Ascending aorta (tissue), 2 donors: ENCODE results near the gene SNX18. TPM values are rescaled to one million over a fixed set of nuclear protein-coding genes. Genes with fewer than 3 reads are reported as not detected.

Experiments
- DNase-seq, 2 donors: peaks; one replicate each; pipeline ENCODE4 v3.0.0-alpha.2; 2019; ENCODE audit warnings: low spot score in 2 of 2
- H3K27ac ChIP-seq, 2 donors: fragments of 200-600 bp; sonication (generic); one replicate each; pipeline ENCODE4 v1.5.1; 2016 to 2017; ENCODE audit warnings: mild to moderate bottlenecking in 1 of 2
- H3K27me3 ChIP-seq: fragments of 200-600 bp; sonication (generic); one replicate; pipeline ENCODE4 v1.5.1; 2017
- H3K36me3 ChIP-seq, 2 donors: fragments of 200-600 bp; sonication (generic); one replicate each; pipeline ENCODE4 v1.5.1; 2016
- H3K4me1 ChIP-seq, 2 donors: fragments of 200-600 bp; sonication (generic); one replicate each; pipeline ENCODE4 v1.5.1; 2016 to 2017; ENCODE audit warnings: mild to moderate bottlenecking in 1 of 2
- H3K4me3 ChIP-seq, 2 donors: fragments of 200-600 bp; sonication (generic); one replicate each; pipeline ENCODE4 v1.5.1; 2016 to 2017; ENCODE audit warnings: mild to moderate bottlenecking in 1 of 2
- H3K9me3 ChIP-seq, 2 donors: fragments of 200-600 bp; sonication (generic); one replicate each; pipeline ENCODE4 v1.5.1; 2016
- CTCF ChIP-seq, 3 experiments: fragments of 200-600 bp in 2 of 3; fragments of 450-650 bp in 1 of 3; sonication (generic) in 2 of 3; IDR thresholded peaks; one replicate each; pipeline ENCODE4 v1.5.1; 2016 to 2019; ENCODE audit warnings: antibody characterized with exemption in 3 of 3, mild to moderate bottlenecking in 1 of 3, moderate library complexity in 1 of 3
- intact Hi-C: fragments of 100-400 bp; cut with DNase I; formaldehyde crosslinking; loops from one replicate; pipeline ENCODE4 v1.15.1; 2023
- total RNA-seq: library from RNA; depleted of rRNA; stranded (reverse); fragments of >200 nt; gene quantifications from one replicate; pipeline ENCODE4 v1.1.0, GENCODE V29; 2016

SNX18 gene
- total RNA-seq, 1 donor from 2014 or later = 200 TPM

- H3K27me3 ChIP-seq = no peaks in the 10 kb centered on the region
- no peak overlapping the region for H3K4me3 ChIP-seq
- no peaks in the 10 kb centered on the region for H3K9me3 ChIP-seq
- DNase-seq = no peak
- no peak overlapping the region for H3K27ac ChIP-seq
- no peaks in the 10 kb centered on the region for H3K4me1 ChIP-seq
- no peaks in the 10 kb centered on the region for H3K36me3 ChIP-seq
- intact Hi-C loops = loop anchor here (5.0 kb wide), 1 partner anchor 234 kb away; no protein-coding TSS in a partner anchor
- TF ChIP-seq CTCF (IDR thresholded peaks at IDR 0.05) = no peak
Observed at GRCh38 chr5:54491326-54491725, 26.2 kb upstream of the SNX18 start.

GRCh38 chr5:54492178-54492577 lies 25.4 kb upstream of the SNX18 start:
- H3K4me1 ChIP-seq = no peaks in the 10 kb centered on the region
- no peak overlapping the region for H3K27ac ChIP-seq
- intact Hi-C loops = loop anchor here (5.0 kb wide), 1 partner anchor 235 kb away; no protein-coding TSS in a partner anchor
- no peak overlapping the region for H3K4me3 ChIP-seq
- no peaks in the 10 kb centered on the region for H3K9me3 ChIP-seq
- H3K27me3 ChIP-seq = no peaks in the 10 kb centered on the region
- DNase-seq = no peak
- TF ChIP-seq CTCF (IDR thresholded peaks at IDR 0.05) = no peak
- H3K36me3 ChIP-seq = no peaks in the 10 kb centered on the region

- no peak for TF ChIP-seq CTCF (IDR thresholded peaks at IDR 0.05)
- Histone ChIP-seq H3K4me3 (no peak overlapping the region), H3K27ac (no peak overlapping the region), H3K9me3 (no peaks in the 10 kb centered on the region), H3K4me1 (no peaks in the 10 kb centered on the region), H3K27me3 (no peaks in the 10 kb centered on the region), H3K36me3 (no peaks in the 10 kb centered on the region)
- intact Hi-C loops = no loop called here
- DNase-seq = no peak
Observed at GRCh38 chr5:54495027-54495426, 22.5 kb upstream of the SNX18 start.

GRCh38 chr5:54514291-54514690 lies 3.3 kb upstream of the SNX18 start:
- TF ChIP-seq CTCF (IDR thresholded peaks at IDR 0.05) = no peak
- peaks cover 0 to 5% of the 10 kb centered on the region in 2 donors for H3K4me1 ChIP-seq
- no peak for DNase-seq
- intact Hi-C loops = loop anchor here (10.0 kb wide), 1 partner anchor 641 kb away; no protein-coding TSS in a partner anchor
- no peak overlapping the region for H3K27ac ChIP-seq
- H3K27me3 ChIP-seq = no peaks in the 10 kb centered on the region
- H3K4me3 ChIP-seq = no peak overlapping the region
- H3K9me3 ChIP-seq = no peaks in the 10 kb centered on the region
- peaks cover 0 to 16% of the 10 kb centered on the region in 2 donors for H3K36me3 ChIP-seq

- H3K4me1 ChIP-seq = peaks cover 0 to 5% of the 10 kb centered on the region in 2 donors
- DNase-seq = peak in 1 of 2 donors; percentile 60
- H3K4me3 ChIP-seq = no peak overlapping the region
- intact Hi-C loops = loop anchor here (5.0 to 10.0 kb wide), 2 partner anchors 187 to 640 kb away; no protein-coding TSS in a partner anchor
- peaks cover 0 to 21% of the 10 kb centered on the region in 2 donors for H3K36me3 ChIP-seq
- no peaks in the 10 kb centered on the region for H3K9me3 ChIP-seq
- TF ChIP-seq CTCF (IDR thresholded peaks at IDR 0.05) = no peak
- peak overlapping the region in 1 of 2 donors; percentile 23 for H3K27ac ChIP-seq
- H3K27me3 ChIP-seq = no peaks in the 10 kb centered on the region
Observed at GRCh38 chr5:54514841-54515432, 2.6 kb upstream of the SNX18 start.
